HG02852 (cell line): Measurements from ENCODE around the gene ROR2.
"Not testable (repeated sequence)": the region's sequence is repeated elsewhere in the genome, so short reads cannot be mapped to it uniquely, and the experiment has no call there.

ENCODE experiments used
- ATAC-seq: cut with Tn5 transposase; IDR thresholded peaks from one replicate; pipeline ENCODE4 v1.9.1; 2021; ENCODE audit warnings: mild to moderate bottlenecking, moderate library complexity; ENCODE audit not compliant: unreplicated experiment

Gene ROR2

DNA sequence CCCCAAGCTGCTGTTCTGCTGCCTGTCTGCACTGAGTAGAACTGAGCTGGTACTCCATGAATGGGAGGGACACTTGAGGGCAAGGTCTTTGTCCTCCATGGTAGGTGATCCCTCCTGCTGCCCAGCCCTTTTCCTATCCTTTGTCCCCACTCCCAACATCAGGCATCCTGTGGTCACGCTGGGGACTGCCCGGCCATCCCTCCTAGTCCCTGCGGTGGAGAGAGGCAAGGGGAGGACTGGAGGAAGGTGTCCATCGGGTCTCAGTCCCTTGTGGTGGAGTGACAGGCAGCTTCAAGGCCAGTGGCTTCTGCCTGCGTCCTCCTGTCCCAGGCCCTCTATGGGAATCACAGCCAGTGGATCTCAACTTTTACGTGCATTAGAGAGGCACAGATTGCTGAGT, 25.9 kb downstream of the ROR2 start:
- no peak for ATAC-seq

DNA sequence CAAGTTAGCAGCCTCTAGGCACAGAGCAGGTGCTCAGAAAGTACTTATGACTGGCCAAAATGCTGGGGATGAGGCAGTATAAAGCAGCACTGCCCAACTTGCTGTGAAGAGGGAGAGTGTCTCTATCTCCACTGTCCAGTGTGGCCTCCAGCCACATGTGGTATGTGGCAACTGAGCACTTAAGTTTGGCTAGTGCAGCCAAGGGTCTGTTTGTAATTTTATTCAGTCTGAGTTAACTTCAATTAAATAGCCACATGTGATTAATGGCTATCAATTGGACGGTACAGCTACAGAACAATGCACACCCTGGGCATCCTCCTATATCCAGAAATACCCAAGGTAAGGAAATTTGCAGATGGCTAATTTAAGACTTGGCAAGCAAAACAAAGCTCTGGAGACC, 26.9 kb downstream of the ROR2 start:
- no peak for ATAC-seq

DNA sequence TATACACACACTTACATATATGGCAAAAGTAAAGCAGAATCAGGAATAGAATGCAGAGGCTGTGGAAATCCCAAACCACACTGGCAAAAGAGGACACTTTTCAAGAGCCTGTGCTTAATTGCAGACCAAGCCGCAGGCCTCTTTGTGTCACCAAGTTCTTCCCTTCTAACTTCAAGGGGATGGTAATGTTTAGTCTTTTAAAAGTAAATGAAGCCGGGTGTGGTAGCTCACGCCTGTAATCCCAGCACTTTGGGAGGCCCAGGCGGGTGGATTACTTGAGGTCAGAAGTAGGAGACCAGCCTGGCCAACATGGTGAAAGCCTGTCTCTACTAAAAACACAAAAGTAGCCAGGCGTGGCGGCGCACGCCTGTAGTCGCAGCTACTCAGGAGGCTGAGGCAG, 28.7 kb downstream of the ROR2 start:
- no peak for ATAC-seq

DNA sequence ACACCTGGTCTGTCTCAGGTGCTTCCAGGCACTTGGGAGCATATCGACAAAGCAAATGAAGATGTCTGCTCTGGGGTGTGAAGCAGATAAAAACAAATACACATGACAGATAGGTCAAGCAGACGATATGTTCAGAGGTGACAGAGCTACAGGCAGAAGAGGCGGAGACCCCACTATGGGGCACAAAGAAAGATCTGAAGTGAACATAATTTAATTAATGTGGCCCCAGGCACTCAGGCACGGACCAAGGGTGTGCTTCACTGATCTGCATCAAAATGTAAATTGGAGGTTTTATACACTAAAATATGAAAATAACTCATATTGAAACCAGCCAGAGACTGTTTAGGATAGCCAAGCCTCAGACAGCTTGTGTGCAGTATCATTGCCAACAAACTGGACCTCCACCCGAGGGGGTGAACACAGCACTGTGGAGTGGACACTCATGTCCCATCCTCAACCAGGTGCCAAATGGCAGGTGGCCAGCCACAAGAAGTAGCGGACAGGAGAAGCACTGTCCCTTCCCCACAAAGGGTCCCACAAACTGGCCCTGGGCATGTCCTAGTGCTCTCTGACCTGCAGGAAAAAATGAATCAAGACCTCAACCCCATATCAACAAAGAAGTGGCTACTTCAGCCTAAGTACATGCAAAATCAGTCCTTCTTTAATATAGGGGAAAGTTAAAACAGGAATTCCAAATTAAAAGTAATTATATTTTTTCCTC, 29.2 kb downstream of the ROR2 start:
- ATAC-seq: no peak

DNA sequence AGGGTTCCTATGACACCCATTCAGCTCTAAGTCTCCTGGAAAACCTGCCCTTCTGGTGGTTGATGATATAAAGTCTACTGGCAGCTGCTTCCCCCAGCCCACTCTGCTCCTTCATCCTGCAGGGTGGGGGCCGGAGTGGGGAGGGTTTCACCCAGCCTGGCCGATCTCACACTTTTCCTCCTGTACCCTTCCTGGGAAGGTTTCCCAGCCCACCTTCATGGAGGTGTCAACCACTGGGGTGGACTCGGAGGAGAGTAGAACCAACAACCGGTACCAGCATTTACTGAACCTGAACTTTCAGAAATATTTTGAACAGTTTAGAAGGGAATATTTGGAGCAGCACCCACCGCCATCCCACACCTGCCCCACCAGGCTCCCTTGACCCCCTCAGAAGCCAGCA, 30.4 kb downstream of the ROR2 start:
- no peak for ATAC-seq

DNA sequence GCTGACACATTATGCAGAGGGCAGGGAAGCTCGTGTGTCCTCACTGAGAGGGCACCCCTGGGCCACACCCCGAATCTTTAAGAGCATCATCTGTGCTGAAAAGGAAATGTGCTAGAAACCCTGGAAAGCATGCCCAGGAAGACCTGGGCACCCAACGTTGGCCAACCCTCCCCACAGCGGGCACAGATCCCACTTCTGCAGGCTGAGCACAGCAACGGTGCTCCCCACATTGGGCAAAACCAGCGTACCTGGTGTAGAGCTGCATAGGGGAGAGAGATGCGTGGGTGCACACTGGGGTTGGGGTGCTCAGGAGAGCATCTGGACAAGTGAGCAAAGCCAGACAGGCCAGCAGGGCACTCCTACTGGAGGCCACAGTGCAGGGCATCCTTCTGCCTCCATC, 32.6 kb downstream of the ROR2 start:
- no peak for ATAC-seq

DNA sequence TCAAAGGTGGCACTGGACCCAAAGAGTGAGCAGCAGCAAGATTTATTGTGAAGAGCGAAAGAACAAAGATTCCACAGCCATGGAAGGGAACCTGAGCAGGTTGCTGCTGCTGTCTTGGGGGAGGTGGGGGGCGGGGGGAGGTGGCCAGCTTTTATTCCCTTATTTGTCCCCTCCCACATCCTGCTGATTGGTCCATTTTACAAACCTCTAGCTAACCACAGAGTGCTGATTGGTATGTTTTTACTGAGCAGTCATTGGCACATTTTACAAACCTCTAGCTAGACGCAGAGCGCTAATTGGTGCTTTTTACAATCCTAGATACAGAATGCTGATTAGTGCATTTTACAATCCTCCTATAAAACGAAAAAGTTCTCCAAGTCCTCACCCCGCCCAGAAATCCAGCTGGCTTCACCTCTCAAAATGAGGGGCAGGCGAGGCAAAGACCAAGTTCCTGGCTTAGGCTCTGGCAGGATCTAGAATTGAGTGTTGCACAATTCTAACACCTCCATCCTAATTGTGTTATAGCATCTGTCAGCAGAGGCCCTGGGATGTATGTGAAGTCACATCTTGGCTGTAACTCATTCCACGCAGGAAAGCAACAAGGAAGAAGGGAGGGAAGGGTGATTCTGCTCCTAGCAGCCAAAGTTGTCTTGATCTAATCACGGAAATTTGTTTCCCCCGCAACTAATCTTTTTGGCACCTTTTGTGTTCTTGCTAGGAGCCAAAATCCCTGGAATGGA, 34.3 kb downstream of the ROR2 start:
- no peak for ATAC-seq

DNA sequence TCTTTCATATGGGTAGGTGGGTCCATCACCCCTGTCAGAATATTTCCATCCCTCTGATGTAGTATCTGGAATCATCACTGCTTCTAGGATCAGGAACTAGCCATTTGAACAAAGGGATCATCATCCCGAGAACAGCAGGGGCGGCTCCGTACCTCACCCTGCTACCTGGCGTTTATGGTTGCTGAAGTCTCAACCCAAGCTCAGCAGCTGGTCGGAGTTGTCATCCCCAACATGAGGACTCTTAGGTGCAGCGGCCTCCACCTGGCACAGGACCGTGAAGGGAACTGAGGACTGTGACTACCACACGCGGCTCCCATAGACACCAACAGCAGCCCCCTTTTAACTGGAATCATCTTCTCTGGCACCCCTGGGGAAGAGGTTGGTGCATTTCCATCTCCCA, 35.1 kb downstream of the ROR2 start:
- ATAC-seq: no peak

DNA sequence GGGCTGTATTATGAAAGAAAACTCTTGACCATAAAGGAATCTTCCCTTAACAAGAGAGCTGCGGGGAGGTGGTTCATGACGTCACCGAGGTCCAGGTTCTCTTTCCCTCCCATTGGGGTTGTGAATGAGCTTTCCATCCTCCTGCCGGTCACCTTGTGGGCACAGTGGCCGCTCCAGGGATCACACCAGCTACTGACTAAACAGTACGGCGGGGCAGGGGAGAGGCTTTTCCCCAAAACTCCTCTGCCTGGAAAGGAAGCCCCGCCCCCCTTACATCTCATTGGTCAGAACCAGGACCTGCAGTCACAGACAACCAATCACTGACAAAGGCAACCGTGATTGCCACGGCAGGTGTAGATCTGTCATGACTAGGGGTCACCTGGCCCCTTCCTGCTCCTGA, 35.6 kb downstream of the ROR2 start:
- no peak for ATAC-seq

DNA sequence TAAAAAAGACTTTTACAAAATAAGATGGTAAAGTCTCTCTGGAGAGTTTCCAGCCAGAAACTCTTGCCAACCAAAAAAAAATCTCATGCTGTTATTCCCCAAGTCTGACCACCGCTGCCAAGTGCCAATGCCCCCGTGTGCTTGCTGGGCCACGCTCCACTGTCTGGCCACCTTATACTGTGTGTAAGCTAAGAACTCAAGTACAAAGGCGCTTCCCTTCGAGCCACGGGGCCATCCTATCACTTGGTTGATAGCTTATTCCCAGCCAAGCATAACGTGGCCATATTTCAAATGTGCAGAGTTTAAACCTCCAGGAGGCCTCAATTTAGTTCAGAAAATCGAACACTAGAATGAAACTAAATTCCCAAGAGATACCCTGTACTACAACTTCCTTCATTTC, 36.0 kb downstream of the ROR2 start:
- no peak for ATAC-seq

DNA sequence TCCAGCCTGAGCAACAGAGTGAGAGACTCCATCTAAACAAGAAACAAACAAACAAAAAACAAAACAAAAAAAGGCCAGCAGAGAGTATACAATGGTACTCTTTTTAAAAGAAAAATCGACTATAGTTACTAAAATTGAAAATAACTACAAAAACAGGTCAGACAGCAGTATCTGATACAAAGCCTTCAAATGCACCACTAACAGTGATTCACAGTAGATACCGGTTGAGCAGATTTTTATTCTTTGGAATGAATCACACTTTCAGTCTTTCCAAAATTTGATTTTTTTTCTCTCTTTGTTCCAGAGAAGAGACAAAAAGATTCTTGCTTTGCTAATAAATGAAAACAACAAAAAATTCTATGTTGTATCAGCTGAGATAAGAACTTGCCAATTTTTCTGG, 36.9 kb downstream of the ROR2 start:
- no peak for ATAC-seq

DNA sequence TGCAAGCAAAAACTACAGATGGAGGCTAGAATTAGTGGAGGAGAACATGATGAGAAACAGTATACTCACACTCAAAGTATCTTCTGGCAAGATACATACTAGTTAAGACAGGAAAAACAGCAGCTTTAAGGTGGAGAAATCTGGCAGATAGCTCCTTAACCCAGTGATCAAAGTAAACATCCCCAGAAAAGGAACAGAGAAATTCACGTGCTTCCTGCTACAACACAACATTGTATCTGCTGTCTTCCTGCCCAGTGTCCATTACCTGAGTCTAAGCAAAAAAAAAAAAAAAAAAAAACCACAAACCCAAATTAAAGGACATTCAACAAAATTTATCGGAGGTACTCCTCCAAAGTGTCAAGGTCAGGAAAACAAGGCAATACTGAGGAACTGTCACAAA, 38.4 kb downstream of the ROR2 start:
- no peak for ATAC-seq

DNA sequence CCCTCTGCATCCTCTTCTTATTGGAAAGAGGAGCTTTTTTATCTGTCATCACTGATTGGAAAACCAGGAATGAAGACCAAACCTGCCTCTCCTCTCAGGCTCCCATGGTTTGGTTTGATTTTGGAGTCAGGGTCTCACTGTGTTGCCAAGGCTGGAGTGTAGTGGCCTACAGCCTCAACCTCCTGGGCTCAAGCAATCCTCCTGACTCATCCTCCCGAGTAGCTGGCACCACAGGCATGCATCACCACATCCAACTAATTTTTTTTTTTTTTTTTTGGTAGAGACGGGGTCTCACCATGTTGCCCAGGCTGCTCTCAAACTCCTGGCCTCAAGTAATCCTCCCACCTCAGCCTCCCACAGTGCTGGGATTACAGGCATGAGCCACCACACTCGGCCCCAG, 40.8 kb downstream of the ROR2 start:
- ATAC-seq: not testable (repeated sequence)

DNA sequence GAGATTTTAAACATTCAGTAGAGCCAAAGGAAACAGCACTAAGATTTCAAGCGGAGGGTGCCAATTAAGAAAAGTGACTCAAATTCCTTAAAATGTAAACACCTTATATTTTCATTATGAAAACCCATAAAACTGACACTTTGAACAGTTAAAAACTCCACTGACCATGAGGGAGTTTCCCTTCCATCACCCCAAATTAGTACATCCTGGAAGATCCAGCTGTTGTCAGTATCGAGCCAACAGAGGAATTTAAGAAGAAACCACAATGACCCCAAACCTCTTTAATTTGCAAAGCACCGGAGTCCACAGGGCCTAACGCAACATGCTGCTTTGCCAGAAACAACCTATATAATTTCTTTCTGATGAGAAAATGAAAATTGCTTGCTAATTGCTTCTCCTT, 41.3 kb downstream of the ROR2 start:
- no peak for ATAC-seq

DNA sequence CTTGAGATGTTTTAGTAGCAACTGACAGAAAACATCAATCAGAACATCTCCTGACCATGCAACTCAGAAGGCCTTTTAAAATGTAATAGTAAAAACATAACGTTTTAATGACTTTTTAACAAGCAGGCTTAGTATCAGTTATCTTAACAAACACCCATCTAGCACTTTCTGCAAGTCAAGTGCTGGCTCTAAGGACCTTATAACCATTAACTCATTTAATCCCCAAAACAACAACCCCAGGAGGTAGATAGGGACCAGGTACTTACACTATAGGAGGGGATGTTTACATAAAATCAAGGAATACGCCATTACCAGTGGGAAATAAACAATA, 41.8 kb downstream of the ROR2 start:
- no peak for ATAC-seq

DNA sequence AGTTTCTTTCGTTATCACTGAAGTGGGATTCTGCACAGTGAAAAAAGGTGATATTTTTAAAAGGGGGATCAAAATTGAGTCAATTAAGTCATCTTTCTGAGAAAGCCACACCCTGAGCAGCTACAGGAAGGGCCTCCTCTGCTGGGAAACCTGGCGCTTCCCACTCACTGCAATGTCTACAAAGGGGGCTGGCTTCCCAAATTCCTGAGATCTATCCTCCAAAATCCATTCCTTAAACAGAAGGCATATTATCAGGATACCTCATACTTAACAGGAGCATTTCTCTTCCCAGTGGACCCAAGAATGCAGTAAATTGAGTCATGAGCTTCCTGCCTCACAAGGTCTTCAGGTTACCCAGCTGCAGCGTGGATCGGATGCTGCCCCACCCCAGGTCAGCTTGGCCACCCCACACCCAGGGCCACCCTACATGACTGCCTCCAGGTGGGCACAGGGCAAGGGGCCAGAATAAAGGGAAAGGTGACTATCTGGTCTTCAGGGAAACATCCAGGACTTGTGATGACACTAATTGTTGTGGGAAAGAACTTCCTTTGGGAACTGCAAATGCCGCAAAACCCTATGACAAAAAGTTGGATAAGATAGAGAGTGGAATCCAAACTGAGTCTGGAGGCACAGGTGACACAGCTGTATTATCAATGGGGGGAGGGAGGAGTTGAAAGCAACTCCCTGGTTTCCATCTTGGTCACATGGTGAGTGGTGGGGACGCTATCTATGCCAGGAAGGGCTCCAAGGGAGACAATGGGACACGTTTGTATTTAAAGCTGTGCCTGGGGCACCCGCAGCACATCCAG, 42.3 kb downstream of the ROR2 start:
- ATAC-seq: no peak

DNA sequence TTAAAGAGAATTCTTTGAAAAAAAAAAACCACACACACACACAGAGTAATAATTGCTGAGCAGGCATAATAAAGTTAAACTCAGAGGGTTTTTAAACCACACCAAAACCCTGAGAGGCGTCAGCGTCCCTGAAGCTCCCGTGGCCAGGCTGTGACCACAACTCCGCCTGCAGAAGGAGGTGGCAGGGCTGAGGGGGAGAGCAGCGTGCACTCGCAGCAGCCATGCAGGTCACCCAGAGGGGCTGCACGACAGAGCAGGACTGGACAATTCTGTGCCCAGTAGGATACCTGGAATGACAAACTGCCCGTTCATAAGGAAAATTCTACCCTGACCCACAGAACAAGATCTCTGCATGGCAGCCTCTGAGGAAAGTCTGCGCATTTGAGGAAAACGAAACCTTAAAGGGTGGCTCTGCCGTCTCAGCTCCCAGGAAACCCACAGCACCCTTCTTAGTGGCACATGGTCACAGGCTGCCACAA, 44.0 kb downstream of the ROR2 start:
- no peak for ATAC-seq

DNA sequence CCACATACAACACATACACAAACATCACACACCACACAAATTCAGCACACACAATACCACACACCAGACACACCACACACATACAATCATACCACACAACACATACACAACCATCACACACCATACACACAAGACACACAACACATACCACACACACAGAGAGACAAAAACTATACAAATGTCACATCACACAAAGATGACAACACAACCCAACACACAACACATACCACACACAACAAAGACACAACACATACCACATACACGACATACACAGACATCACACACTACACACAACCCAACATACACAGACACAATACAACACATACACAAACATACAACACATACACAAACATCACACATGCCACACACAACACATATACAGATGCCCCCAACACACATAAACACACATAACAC, 44.8 kb downstream of the ROR2 start:
- ATAC-seq: no peak

DNA sequence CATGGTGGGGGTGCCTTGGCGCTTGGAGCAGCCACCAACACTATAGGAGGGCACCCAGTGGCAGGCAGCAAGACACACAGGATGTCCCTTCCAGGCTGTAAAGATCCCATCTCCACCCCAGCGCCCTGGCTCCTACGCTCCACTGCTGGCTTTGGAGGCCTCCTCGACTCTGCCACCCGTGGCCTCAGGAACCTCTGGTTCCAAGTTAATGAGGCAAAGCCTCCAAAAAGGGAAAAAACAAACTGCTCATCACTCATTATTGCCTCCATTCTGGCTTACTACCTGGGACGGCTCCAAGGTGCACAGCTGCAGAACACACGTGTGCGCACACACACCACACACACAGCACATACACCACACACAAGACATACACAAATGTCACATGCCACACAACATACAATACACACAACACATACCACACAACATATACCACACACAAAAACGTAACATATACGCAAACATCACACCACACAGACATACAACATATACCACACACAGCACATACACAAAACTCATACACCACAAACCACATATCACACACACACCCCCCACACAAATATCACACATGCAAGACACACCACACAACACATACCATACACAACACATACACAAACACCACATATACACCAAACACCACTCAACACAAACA, 45.3 kb downstream of the ROR2 start:
- no peak for ATAC-seq

DNA sequence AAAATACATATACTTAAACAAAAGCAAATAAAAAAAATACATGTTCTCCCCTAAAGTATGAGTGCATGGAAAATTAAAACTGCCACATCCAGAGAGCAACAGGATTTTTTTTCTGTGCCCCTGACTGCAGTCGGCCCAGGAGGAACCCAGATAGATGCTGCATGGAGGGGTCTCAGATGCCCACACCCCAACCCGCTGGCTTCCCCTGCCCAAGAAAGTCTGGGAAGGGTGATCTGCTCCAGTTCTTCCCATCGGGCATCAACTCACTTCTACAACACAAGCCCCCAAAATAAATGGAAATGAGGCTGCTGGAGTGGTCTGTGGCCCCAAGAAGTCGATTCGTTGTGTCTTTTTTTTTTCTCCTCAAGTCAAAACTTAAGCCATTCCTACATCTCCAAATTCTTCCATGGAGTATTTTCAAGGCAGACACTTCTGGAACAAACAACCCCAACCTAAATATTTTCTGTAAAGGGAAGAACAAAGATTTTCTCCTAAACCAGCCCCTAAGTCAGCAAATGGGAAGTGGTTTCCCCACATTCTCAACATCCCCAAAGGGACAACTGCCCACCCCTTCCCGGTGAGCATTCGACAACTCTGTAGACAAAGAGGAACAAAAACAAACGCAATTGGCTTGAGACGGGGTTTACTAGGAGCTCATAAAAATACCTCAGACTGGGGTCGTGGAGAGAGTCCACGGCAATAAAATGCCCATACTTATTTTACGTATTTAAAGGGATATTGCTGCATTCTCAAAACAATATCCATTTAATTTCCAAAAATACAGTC, 46.7 kb downstream of the ROR2 start:
- no peak for ATAC-seq
